NOMO-1 treated with DMSO at 0.1 percent for 48 hours (cell line): ENCODE data around the gene ATOH7.

Experiments
- DNase-seq: peaks from one replicate; lab custom pipeline; 2025; ENCODE audit not compliant: unreplicated experiment; lab: John Stamatoyannopoulos, UW

Gene ATOH7

DNA sequence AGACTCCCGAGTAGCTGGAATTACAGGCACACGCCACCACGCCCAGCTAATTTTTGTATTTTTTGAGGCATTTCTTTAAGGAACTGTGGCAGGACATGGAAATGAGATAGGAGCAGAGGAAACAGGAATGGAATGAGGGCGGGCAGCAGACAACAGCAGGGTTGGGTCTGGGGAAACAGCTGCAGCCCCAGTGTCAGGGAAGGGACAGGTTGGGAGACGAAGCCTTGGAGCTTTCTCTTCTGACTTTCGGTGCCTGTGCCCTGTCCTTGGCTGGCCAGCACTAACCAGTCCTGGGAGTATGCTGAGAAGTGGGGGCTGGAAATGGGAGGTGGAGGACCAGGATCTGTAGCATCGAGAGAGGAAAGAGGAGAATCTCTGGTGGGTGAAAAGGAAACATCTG, 47.4 kb downstream of the ATOH7 start:
- no peak for DNase-seq
